ENCODE measurements around the gene GMDS. TPM values are rescaled to one million over a fixed set of nuclear protein-coding genes. Genes with fewer than 3 reads are reported as not detected.

GMDS gene
- total RNA-seq, 1 experiment from 2014 or later = 27.6 TPM

DNA sequence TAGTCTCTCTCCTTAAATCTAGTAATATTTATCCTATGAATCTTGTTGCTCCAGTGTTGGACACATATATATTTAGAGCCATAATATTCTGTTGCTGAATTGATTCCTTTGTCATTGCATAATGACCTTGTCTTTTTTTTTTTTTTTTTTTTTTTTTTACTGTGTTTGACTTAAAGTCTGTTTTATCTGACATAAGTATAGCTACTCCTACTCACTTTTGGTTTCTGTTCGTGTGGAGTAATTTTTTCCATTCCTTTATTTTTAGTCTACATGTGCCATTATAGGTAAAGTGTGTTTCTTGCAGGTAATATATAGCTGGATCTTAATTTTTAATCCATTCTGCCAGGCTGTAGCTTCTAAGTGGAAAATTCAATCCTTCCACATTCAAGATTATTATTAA lies 166.5 kb downstream of the GMDS start:
- H3K4me1 Mint-ChIP-seq = no peaks in the 10 kb centered on the region
- H4K20me1 ChIP-seq (ENCODE audit: control insufficient read depth, insufficient read depth, insufficient read length) = no peaks in the 10 kb centered on the region
- H3K79me2 ChIP-seq (ENCODE audit: insufficient read depth, low read length) = no peaks in the 10 kb centered on the region
- H4K5ac ChIP-seq (ENCODE audit: insufficient read length, low read depth, low read length) = no peak overlapping the region
- H3K4me1 ChIP-seq (ENCODE audit: insufficient read depth, low read length) = no peaks in the 10 kb centered on the region
- no peak overlapping the region for H2BK5ac ChIP-seq (ENCODE audit: insufficient read length, low read length)
- no peak overlapping the region for H4K91ac ChIP-seq (ENCODE audit: insufficient read length, low read depth, low read length)
- H2BK120ac ChIP-seq (ENCODE audit: low read depth, low read length, poor library complexity, severe bottlenecking) = no peak overlapping the region
- WGBS (ENCODE audit: extremely low coverage, insufficient read length, low lambda C conversion rate) = no CpG with 5 or more reads among the region's 1 CpG
- no peak overlapping the region for H2AK5ac ChIP-seq (ENCODE audit: insufficient read length, low read length)
- H3K4me3 Mint-ChIP-seq = no peak overlapping the region
- no peaks in the 10 kb centered on the region for H3K23me2 ChIP-seq (ENCODE audit: insufficient read length, low read depth, low read length, poor library complexity, severe bottlenecking)
- H3K23ac ChIP-seq (ENCODE audit: insufficient read length, low read depth, low read length) = no peak overlapping the region
- no peak overlapping the region for H3K27ac ChIP-seq (ENCODE audit: insufficient read length, low read depth, low read length)
- H3K27ac Mint-ChIP-seq = no peak overlapping the region
- H2BK15ac ChIP-seq (ENCODE audit: low read depth, low read length) = no peak overlapping the region
- H3T11ph ChIP-seq (ENCODE audit: low read length) = no peak overlapping the region
- no peak overlapping the region for H3K56ac ChIP-seq (ENCODE audit: insufficient read length, low read depth, low read length)
- no peak overlapping the region for H4K8ac ChIP-seq (replicated peaks; ENCODE audit: insufficient read length, low read depth, low read length)
- no peak overlapping the region for H3K4ac ChIP-seq (ENCODE audit: low read depth, low read length)
- H3K18ac ChIP-seq (ENCODE audit: insufficient read length, low read depth, low read length) = no peak overlapping the region
- H2BK20ac ChIP-seq (ENCODE audit: low read depth, low read length, poor library complexity, severe bottlenecking) = no peak overlapping the region
- H2BK12ac ChIP-seq (ENCODE audit: insufficient read length, low read depth, low read length) = no peak overlapping the region
- peaks cover 9 to 11% of the 10 kb centered on the region in 2 experiments for H3K9me3 Mint-ChIP-seq
- no peak overlapping the region for H3K4me2 ChIP-seq (ENCODE audit: insufficient read depth, insufficient read length, low read length)
- H3K9me3 ChIP-seq (ENCODE audit: control insufficient read depth, low read depth, low read length) = no peaks in the 10 kb centered on the region
- H3K79me1 ChIP-seq (ENCODE audit: insufficient read depth, low read depth, low read length, poor library complexity, severe bottlenecking) = no peaks in the 10 kb centered on the region
- no peaks in the 10 kb centered on the region for H3K27me3 Mint-ChIP-seq (ENCODE audit: low read depth)
- TF ChIP-seq, protein P1, sequence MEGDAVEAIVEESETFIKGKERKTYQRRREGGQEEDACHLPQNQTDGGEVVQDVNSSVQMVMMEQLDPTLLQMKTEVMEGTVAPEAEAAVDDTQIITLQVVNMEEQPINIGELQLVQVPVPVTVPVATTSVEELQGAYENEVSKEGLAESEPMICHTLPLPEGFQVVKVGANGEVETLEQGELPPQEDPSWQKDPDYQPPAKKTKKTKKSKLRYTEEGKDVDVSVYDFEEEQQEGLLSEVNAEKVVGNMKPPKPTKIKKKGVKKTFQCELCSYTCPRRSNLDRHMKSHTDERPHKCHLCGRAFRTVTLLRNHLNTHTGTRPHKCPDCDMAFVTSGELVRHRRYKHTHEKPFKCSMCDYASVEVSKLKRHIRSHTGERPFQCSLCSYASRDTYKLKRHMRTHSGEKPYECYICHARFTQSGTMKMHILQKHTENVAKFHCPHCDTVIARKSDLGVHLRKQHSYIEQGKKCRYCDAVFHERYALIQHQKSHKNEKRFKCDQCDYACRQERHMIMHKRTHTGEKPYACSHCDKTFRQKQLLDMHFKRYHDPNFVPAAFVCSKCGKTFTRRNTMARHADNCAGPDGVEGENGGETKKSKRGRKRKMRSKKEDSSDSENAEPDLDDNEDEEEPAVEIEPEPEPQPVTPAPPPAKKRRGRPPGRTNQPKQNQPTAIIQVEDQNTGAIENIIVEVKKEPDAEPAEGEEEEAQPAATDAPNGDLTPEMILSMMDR (conservative IDR thresholded peaks at IDR 0.05) = no peak
- no peak overlapping the region for H3K9ac ChIP-seq (ENCODE audit: extremely low read depth, insufficient read length, low read length)
- H3K14ac ChIP-seq (ENCODE audit: insufficient read depth, low read length) = no peak overlapping the region
- DNase-seq = no peak
- no peaks in the 10 kb centered on the region for H3K27me3 ChIP-seq (ENCODE audit: insufficient read depth, low read length)
- peaks cover 0 to 19% (median 0%) of the 10 kb centered on the region in 3 experiments; a peak in 4 of 7 replicates for H3K36me3 Mint-ChIP-seq (ENCODE audit: insufficient read depth in 1 of 3, low read depth in 3 of 3)
- no peak overlapping the region for H2AFZ ChIP-seq (ENCODE audit: low read length)
